NCI-H524 (cell line): ENCODE results near the gene FLNB.
"Not testable (repeated sequence)": the region's sequence is repeated elsewhere in the genome, so short reads cannot be mapped to it uniquely, and the experiment has no call there.

Source experiments
- DNase-seq, 2 experiments: peaks; one replicate each; lab custom pipeline; 2025; lab: John Stamatoyannopoulos, UW

Gene FLNB

GRCh38 chr3:58183221-58183620, 175.0 kb downstream of the FLNB start:
- DNase-seq, result no peak

- peak in 1 of 2 experiments; percentile 13 for DNase-seq
These were observed 175.7 kb downstream of the FLNB start for GRCh38 chr3:58183891-58184290.

- DNase-seq, result no peak
These were observed 176.2 kb downstream of the FLNB start for GRCh38 chr3:58184309-58184981.

GRCh38 chr3:58184982-58185360, 176.7 kb downstream of the FLNB start:
- no peak for DNase-seq

- DNase-seq, result no peak
These were observed 179.9 kb downstream of the FLNB start for GRCh38 chr3:58188173-58188564.

GRCh38 chr3:58188921-58189451, 180.8 kb downstream of the FLNB start:
- DNase-seq, result no peak

GRCh38 chr3:58189691-58190090, 181.5 kb downstream of the FLNB start:
- no peak for DNase-seq

- no peak for DNase-seq
These were observed 182.1 kb downstream of the FLNB start for GRCh38 chr3:58190291-58190690.

GRCh38 chr3:58190882-58191281, 182.7 kb downstream of the FLNB start:
- DNase-seq, result no peak

GRCh38 chr3:58191361-58191991, 183.3 kb downstream of the FLNB start:
- no peak for DNase-seq

- DNase-seq, result no peak
These were observed 183.8 kb downstream of the FLNB start for GRCh38 chr3:58192069-58192468.

GRCh38 chr3:58193682-58194407, 185.6 kb downstream of the FLNB start:
- no peak for DNase-seq

- DNase-seq, result no peak
These were observed 189.4 kb downstream of the FLNB start for GRCh38 chr3:58197588-58197987.

- no peak for DNase-seq
These were observed 190.1 kb downstream of the FLNB start for GRCh38 chr3:58198362-58198761.

GRCh38 chr3:58198804-58199203, 190.6 kb downstream of the FLNB start:
- no peak for DNase-seq

- DNase-seq, result no peak
These were observed 192.0 kb downstream of the FLNB start for GRCh38 chr3:58200121-58200709.

- no peak for DNase-seq
These were observed 192.7 kb downstream of the FLNB start for GRCh38 chr3:58200846-58201355.

- DNase-seq, result not testable (repeated sequence)
These were observed 193.2 kb downstream of the FLNB start for GRCh38 chr3:58201451-58201850.

GRCh38 chr3:58202917-58203360, 194.7 kb downstream of the FLNB start:
- DNase-seq, result peak; percentile 43 to 77

GRCh38 chr3:58203541-58203940, 195.3 kb downstream of the FLNB start:
- no peak for DNase-seq

GRCh38 chr3:58204720-58205119, 196.5 kb downstream of the FLNB start:
- DNase-seq, result no peak

GRCh38 chr3:58205981-58206380, 197.8 kb downstream of the FLNB start:
- DNase-seq, result no peak
